ENCODE results near the gene VPREB3. TPM values are rescaled to one million over a fixed set of nuclear protein-coding genes. Genes with fewer than 3 reads are reported as not detected.
A peak's percentile ranks its signal among the peaks of the same experiment; 100 is the strongest.

VPREB3 gene
- polyA plus RNA-seq, 1 donor (not counting 4 experiments of a cell fraction or from before 2014, with no cell fraction given): not detected

DNA sequence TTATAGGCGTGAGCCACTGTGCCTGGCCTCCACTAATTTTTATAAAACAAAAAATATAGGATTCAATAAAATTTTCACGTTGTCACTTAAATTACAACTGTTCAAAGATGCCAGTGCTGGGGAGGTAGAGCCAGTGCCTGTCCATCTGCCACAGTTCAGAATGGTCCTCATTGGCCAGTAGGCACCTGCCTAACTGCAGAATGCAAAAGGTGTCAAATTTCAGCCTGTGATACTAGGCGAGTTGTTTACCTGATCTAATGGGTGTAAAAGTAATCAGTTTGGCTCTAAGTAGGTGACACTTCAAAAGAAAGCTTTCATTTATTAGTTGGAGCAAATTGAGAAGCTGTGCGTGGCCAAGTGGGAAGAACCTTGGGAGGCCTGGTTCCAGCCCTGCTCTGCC, 34.9 kb upstream of the VPREB3 start:
- Histone ChIP-seq H3K27me3 (ENCODE audit: control insufficient read depth, extremely low read depth, insufficient read depth, low read length) (no peaks in the 10 kb centered on the region), H3K4me1 (ENCODE audit: control insufficient read depth, extremely low read depth, insufficient read depth, low read length) (peaks cover 12% of the 10 kb centered on the region), H3K27ac (ENCODE audit: control insufficient read depth, insufficient read depth, low read length) (no peak overlapping the region), H4K20me1 (ENCODE audit: control insufficient read depth, extremely low read depth, insufficient read depth, low read length) (peaks cover 13% of the 10 kb centered on the region), H3K9me3 (ENCODE audit: control insufficient read depth, low read depth, low read length) (no peaks in the 10 kb centered on the region), H3K36me3 (ENCODE audit: control insufficient read depth in 2 of 2, extremely low read depth in 1 of 2, insufficient read depth in 2 of 2, low read length in 2 of 2) (peaks cover 12 to 13% of the 10 kb centered on the region in 2 experiments), H3K9me1 (ENCODE audit: control insufficient read depth, extremely low read depth, insufficient read depth, low read length) (no peaks in the 10 kb centered on the region), H3K4me2 (ENCODE audit: control insufficient read depth, extremely low read depth, insufficient read depth, low read depth, low read length) (no peak overlapping the region), H3K9ac (ENCODE audit: control insufficient read depth, extremely low read depth, insufficient read depth, low read length) (no peak overlapping the region), H3K4me3 (ENCODE audit: control insufficient read depth in 2 of 3, extremely low read depth in 1 of 3, insufficient read depth in 2 of 3, low read depth in 1 of 3, low read length in 3 of 3) (no peak overlapping the region), H3K79me2 (ENCODE audit: control insufficient read depth, insufficient read depth, low read length) (peaks cover 51% of the 10 kb centered on the region), H2AFZ (ENCODE audit: control insufficient read depth, low read length) (no peak overlapping the region)
- no peak for TF ChIP-seq EZH2 (IDR thresholded peaks at IDR 0.05; ENCODE audit: low read length)
- TF ChIP-seq, protein P1, sequence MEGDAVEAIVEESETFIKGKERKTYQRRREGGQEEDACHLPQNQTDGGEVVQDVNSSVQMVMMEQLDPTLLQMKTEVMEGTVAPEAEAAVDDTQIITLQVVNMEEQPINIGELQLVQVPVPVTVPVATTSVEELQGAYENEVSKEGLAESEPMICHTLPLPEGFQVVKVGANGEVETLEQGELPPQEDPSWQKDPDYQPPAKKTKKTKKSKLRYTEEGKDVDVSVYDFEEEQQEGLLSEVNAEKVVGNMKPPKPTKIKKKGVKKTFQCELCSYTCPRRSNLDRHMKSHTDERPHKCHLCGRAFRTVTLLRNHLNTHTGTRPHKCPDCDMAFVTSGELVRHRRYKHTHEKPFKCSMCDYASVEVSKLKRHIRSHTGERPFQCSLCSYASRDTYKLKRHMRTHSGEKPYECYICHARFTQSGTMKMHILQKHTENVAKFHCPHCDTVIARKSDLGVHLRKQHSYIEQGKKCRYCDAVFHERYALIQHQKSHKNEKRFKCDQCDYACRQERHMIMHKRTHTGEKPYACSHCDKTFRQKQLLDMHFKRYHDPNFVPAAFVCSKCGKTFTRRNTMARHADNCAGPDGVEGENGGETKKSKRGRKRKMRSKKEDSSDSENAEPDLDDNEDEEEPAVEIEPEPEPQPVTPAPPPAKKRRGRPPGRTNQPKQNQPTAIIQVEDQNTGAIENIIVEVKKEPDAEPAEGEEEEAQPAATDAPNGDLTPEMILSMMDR (optimal IDR thresholded peaks at IDR 0.05 in 1 of 3, IDR thresholded peaks at IDR 0.05 in 1 of 3, conservative IDR thresholded peaks at IDR 0.05 in 1 of 3; ENCODE audit: extremely low read depth in 1 of 3, insufficient read depth in 2 of 3, low read length in 3 of 3): no peak
- dilution Hi-C loops (cut with MboI; ENCODE audit: extremely low pct_ligation_motif_present, low sequenced_read_pairs): no loop called here
- DNase-seq (ENCODE audit: low read depth, low spot score) (no peak), FAIRE-seq (no peak)

DNA sequence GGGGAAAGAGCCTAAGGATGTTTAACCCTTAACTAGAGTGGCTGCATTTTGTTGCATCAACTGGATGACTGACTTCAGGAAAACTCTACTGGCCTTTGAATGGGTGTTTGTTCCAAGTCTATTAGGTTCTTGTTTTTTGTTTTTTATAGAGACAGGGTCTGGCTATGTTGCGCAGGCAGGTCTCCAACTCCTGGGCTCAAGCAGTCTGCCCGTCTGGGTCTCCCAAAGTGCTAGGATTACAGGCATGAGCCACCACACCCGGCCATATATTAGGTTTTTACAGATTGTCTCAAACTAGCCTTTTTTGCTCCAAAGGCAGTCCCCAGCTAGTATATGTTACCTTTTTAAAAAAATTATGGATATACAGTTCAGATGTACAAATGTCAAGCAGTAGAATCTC, 33.7 kb upstream of the VPREB3 start:
- H3K79me2 ChIP-seq (ENCODE audit: control insufficient read depth, insufficient read depth, low read length): peaks cover 51% of the 10 kb centered on the region
- dilution Hi-C loops (cut with MboI; ENCODE audit: extremely low pct_ligation_motif_present, low sequenced_read_pairs): no loop called here
- no peaks in the 10 kb centered on the region for H3K27me3 ChIP-seq (ENCODE audit: control insufficient read depth, extremely low read depth, insufficient read depth, low read length)

More for the DNA sequence above, 33.7 kb upstream of the VPREB3 start:
- peak overlapping the region; percentile 42 for H3K27ac ChIP-seq (ENCODE audit: control insufficient read depth, insufficient read depth, low read length)
- peak overlapping the region; percentile 96 for H3K4me2 ChIP-seq (ENCODE audit: control insufficient read depth, extremely low read depth, insufficient read depth, low read depth, low read length)
- H2AFZ ChIP-seq (ENCODE audit: control insufficient read depth, low read length): no peak overlapping the region
- TF ChIP-seq, protein P1 (optimal IDR thresholded peaks at IDR 0.05 in 1 of 3, IDR thresholded peaks at IDR 0.05 in 1 of 3, conservative IDR thresholded peaks at IDR 0.05 in 1 of 3; ENCODE audit: extremely low read depth in 1 of 3, insufficient read depth in 2 of 3, low read length in 3 of 3): no peak
- TF ChIP-seq EZH2 (IDR thresholded peaks at IDR 0.05; ENCODE audit: low read length): no peak
- H4K20me1 ChIP-seq (ENCODE audit: control insufficient read depth, extremely low read depth, insufficient read depth, low read length): peaks cover 13% of the 10 kb centered on the region
- H3K4me1 ChIP-seq (ENCODE audit: control insufficient read depth, extremely low read depth, insufficient read depth, low read length): peaks cover 12% of the 10 kb centered on the region
- no peaks in the 10 kb centered on the region for H3K9me3 ChIP-seq (ENCODE audit: control insufficient read depth, low read depth, low read length)
- peak overlapping the region; percentile 67 to 95 (median 95) for H3K4me3 ChIP-seq (ENCODE audit: control insufficient read depth in 2 of 3, extremely low read depth in 1 of 3, insufficient read depth in 2 of 3, low read depth in 1 of 3, low read length in 3 of 3)
- H3K9ac ChIP-seq (ENCODE audit: control insufficient read depth, extremely low read depth, insufficient read depth, low read length): peak overlapping the region; percentile 96
- FAIRE-seq (no peak), DNase-seq (ENCODE audit: low read depth, low spot score) (no peak)
- no peaks in the 10 kb centered on the region for H3K9me1 ChIP-seq (ENCODE audit: control insufficient read depth, extremely low read depth, insufficient read depth, low read length)
- H3K36me3 ChIP-seq (ENCODE audit: control insufficient read depth in 2 of 2, extremely low read depth in 1 of 2, insufficient read depth in 2 of 2, low read length in 2 of 2): peaks cover 7 to 8% of the 10 kb centered on the region in 2 experiments
